Liver (tissue), 9 donors: ENCODE data around the gene CTNNA2. TPM values are rescaled to one million over a fixed set of nuclear protein-coding genes. Genes with fewer than 3 reads are reported as not detected.

Experiments used
- DNase-seq: peaks from one replicate; pipeline ENCODE4 v3.0.0-alpha.2; 2017; ENCODE audit warnings: low spot score
- H3K27ac ChIP-seq, 2 donors: one replicate each; pipeline ENCODE4 v1.7.0; 2013; ENCODE audit warnings: inconsistent platforms in 2 of 2, low read length in 2 of 2, control low read depth in 1 of 2, low read depth in 1 of 2, mild to moderate bottlenecking in 1 of 2
- H3K27me3 ChIP-seq, 4 donors: one replicate each; pipeline versions ENCODE4 v1.6.1 to v1.7.0; 2013; ENCODE audit warnings: low read length in 3 of 4, inconsistent platforms in 1 of 4, mild to moderate bottlenecking in 1 of 4, moderate library complexity in 1 of 4; ENCODE audit not compliant: control insufficient read depth in 4 of 4, insufficient read depth in 4 of 4
- H3K36me3 ChIP-seq, 4 donors: one replicate each; pipeline versions ENCODE4 v1.6.1 to v1.7.0; 2013; ENCODE audit warnings: low read length in 3 of 4, mild to moderate bottlenecking in 3 of 4, low read depth in 1 of 4, moderate library complexity in 1 of 4; ENCODE audit not compliant: control insufficient read depth in 4 of 4, insufficient read depth in 3 of 4
- H3K4me1 ChIP-seq, 4 donors: one replicate each; pipeline versions ENCODE4 v1.6.1 to v1.7.0; 2013; ENCODE audit warnings: low read length in 3 of 4, mild to moderate bottlenecking in 3 of 4, moderate library complexity in 1 of 4; ENCODE audit not compliant: control insufficient read depth in 4 of 4, insufficient read depth in 4 of 4
- H3K4me3 ChIP-seq, 3 donors: one replicate each; pipeline versions ENCODE4 v1.6.1 to v1.7.0; 2013; ENCODE audit warnings: low read length in 3 of 3, control low read depth in 1 of 3, low read depth in 1 of 3, mild to moderate bottlenecking in 1 of 3
- H3K9ac ChIP-seq, 2 donors: one replicate each; pipeline ENCODE4 v1.7.0; 2013; ENCODE audit warnings: low read length in 2 of 2, mild to moderate bottlenecking in 2 of 2, moderate library complexity in 2 of 2, control low read depth in 1 of 2, low read depth in 1 of 2
- H3K9me3 ChIP-seq, 4 donors: one replicate each; pipeline versions ENCODE4 v1.6.1 to v1.7.0; 2013; ENCODE audit warnings: low read length in 3 of 4; ENCODE audit not compliant: control insufficient read depth in 4 of 4
- EGR1 ChIP-seq, 2 donors: IDR thresholded peaks; 2 replicates each; pipeline ENCODE4 v1.6.1; 2016 to 2018; ENCODE audit warnings: antibody characterized with exemption in 2 of 2, low read depth in 2 of 2
- FOXA1 ChIP-seq: IDR thresholded peaks from 2 replicates; pipeline ENCODE4 v1.6.1; 2016; ENCODE audit warnings: antibody characterized with exemption
- FOXA2 ChIP-seq: IDR thresholded peaks from 2 replicates; pipeline ENCODE4 v1.6.1; 2016; ENCODE audit warnings: antibody characterized with exemption
- GABPA ChIP-seq, 2 donors: IDR thresholded peaks in 1 of 2; conservative IDR thresholded peaks in 1 of 2; 2 replicates each; pipeline ENCODE4 v1.6.1; 2016; ENCODE audit warnings: antibody characterized with exemption in 2 of 2, mild to moderate bottlenecking in 1 of 2, moderate library complexity in 1 of 2
- HNF4A ChIP-seq, 2 donors: conservative IDR thresholded peaks; 2 replicates each; pipeline ENCODE4 v1.6.1; 2016; ENCODE audit warnings: antibody characterized with exemption in 2 of 2, mild to moderate bottlenecking in 2 of 2
- HNF4G ChIP-seq: IDR thresholded peaks from 2 replicates; pipeline ENCODE4 v1.6.1; 2016; ENCODE audit warnings: antibody characterized with exemption
- JUND ChIP-seq, 2 donors: IDR thresholded peaks; 2 replicates each; pipeline ENCODE4 v1.6.1; 2016; ENCODE audit warnings: antibody characterized with exemption in 2 of 2
- NR2F2 ChIP-seq: IDR thresholded peaks from 2 replicates; pipeline ENCODE4 v1.6.1; 2016; ENCODE audit warnings: antibody characterized with exemption
- RAD21 ChIP-seq, 2 donors: IDR thresholded peaks; 2 replicates each; pipeline ENCODE4 v1.6.1; 2016; ENCODE audit warnings: antibody characterized with exemption in 2 of 2, mild to moderate bottlenecking in 2 of 2
- RXRA ChIP-seq, 2 donors: IDR thresholded peaks; 2 replicates each; pipeline ENCODE4 v1.6.1; 2017 to 2018; ENCODE audit warnings: antibody characterized with exemption in 2 of 2, mild to moderate bottlenecking in 1 of 2
- SP1 ChIP-seq: IDR thresholded peaks from 2 replicates; pipeline ENCODE4 v1.6.1; 2018; ENCODE audit warnings: antibody characterized with exemption, mild to moderate bottlenecking
- TAF1 ChIP-seq: conservative IDR thresholded peaks from 2 replicates; pipeline ENCODE4 v1.6.1; 2016; ENCODE audit warnings: antibody characterized with exemption, mild to moderate bottlenecking
- YY1 ChIP-seq: IDR thresholded peaks from 2 replicates; pipeline ENCODE4 v1.6.1; 2016; ENCODE audit warnings: antibody characterized with exemption, mild to moderate bottlenecking
- WGBS: extraction: QIAGEN DNeasy Blood & Tissue Kit; methylation state at CpG from one replicate; pipeline ENCODE4 v1.1.7; 2013; 5-methylcytosine and 5-hydroxymethylcytosine counted together
- polyA plus RNA-seq, 2 donors: library from polyadenylated mRNA; stranded (reverse) in 1 of 2; unstranded in 1 of 2; fragments of 200-250 nt in 1 of 2; fragments of >200 nt in 1 of 2; fragmentation: Nextera tagmentation in 1 of 2; extraction: Ambion mirVana in 1 of 2; gene quantifications; one replicate each; pipeline versions ENCODE4 v1.2.1 to v1.2.3, GENCODE V29; 2013 to 2015
- total RNA-seq, 2 donors: library from RNA; depleted of rRNA; stranded (reverse); fragments of >200 nt; gene quantifications; one replicate each; pipeline ENCODE4 v1.2.3, GENCODE V29; 2014
- TF ChIP-seq, protein P1 (sequence below): IDR thresholded peaks from 2 replicates; pipeline ENCODE4 v1.6.1; 2016; ENCODE audit warnings: antibody characterized with exemption
- TF ChIP-seq, protein P2 (sequence below): IDR thresholded peaks from 2 replicates; pipeline ENCODE4 v1.6.1; 2016; ENCODE audit warnings: antibody characterized with exemption, mild to moderate bottlenecking
- TF ChIP-seq, protein P3 (sequence below): IDR thresholded peaks from 2 replicates; pipeline ENCODE4 v1.6.1; 2016; ENCODE audit warnings: antibody characterized with exemption
- TF ChIP-seq, protein P4 (sequence below): fragments of 150-350 bp; IDR thresholded peaks from 2 replicates; pipeline ENCODE4 v1.5.1; 2017; ENCODE audit warnings: improper control_type of control experiment, low read depth, low read length; ENCODE audit not compliant: missing input control
- TF ChIP-seq, protein P5 (sequence below): IDR thresholded peaks from 2 replicates; pipeline ENCODE4 v1.6.1; 2016; ENCODE audit warnings: antibody characterized with exemption
- donor health status: healthy.
- donor health status: healthy.
- donor health status: healthy.
- donor health status: healthy.
- donor health status: healthy.

Gene CTNNA2
- total and polyA plus RNA-seq, 4 donors, result 0.05 TPM; not detected in 3

DNA sequence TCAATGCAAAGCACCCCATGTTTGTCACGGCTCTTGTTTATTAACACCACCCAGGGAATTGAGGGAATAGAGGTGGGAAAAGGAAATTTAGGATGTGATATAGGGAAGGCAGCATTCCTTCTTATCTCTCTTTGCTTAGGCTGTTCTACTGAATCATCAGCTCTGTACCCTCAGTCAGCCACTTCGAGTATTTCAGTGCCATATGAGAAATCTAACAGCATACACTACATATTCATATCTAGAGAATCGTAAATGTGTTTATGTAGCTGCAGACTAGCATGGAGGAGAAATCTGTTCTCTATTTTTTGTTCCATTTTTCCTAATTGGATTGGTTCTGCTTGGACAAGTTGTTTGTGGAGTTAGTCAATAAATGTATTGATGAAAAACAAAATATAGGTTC, 187.8 kb downstream of the CTNNA2 start:
- DNase-seq, result no peak
- no peak overlapping the region for H3K4me3 ChIP-seq
- no peaks in the 10 kb centered on the region for H3K36me3 ChIP-seq
- 55% methylated on average over 3 of the region's 3 CpGs for WGBS
- no peaks in the 10 kb centered on the region for H3K9me3 ChIP-seq
- no peaks in the 10 kb centered on the region for H3K4me1 ChIP-seq
- no peak overlapping the region for H3K27ac ChIP-seq
- no peak overlapping the region for H3K9ac ChIP-seq
- no peaks in the 10 kb centered on the region for H3K27me3 ChIP-seq
- no peak for TF ChIP-seq TAF1
- no peak for TF ChIP-seq SP1
- no peak for TF ChIP-seq RAD21 (IDR thresholded peaks at IDR 0.05)
- no peak for TF ChIP-seq NR2F2
- no peak for TF ChIP-seq GABPA (IDR thresholded peaks at IDR 0.05 in 1 of 2, conservative IDR thresholded peaks at IDR 0.05 in 1 of 2)
- TF ChIP-seq, protein P1, sequence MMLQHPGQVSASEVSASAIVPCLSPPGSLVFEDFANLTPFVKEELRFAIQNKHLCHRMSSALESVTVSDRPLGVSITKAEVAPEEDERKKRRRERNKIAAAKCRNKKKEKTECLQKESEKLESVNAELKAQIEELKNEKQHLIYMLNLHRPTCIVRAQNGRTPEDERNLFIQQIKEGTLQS, result no peak
- TF ChIP-seq YY1, result no peak
- TF ChIP-seq, protein P2, sequence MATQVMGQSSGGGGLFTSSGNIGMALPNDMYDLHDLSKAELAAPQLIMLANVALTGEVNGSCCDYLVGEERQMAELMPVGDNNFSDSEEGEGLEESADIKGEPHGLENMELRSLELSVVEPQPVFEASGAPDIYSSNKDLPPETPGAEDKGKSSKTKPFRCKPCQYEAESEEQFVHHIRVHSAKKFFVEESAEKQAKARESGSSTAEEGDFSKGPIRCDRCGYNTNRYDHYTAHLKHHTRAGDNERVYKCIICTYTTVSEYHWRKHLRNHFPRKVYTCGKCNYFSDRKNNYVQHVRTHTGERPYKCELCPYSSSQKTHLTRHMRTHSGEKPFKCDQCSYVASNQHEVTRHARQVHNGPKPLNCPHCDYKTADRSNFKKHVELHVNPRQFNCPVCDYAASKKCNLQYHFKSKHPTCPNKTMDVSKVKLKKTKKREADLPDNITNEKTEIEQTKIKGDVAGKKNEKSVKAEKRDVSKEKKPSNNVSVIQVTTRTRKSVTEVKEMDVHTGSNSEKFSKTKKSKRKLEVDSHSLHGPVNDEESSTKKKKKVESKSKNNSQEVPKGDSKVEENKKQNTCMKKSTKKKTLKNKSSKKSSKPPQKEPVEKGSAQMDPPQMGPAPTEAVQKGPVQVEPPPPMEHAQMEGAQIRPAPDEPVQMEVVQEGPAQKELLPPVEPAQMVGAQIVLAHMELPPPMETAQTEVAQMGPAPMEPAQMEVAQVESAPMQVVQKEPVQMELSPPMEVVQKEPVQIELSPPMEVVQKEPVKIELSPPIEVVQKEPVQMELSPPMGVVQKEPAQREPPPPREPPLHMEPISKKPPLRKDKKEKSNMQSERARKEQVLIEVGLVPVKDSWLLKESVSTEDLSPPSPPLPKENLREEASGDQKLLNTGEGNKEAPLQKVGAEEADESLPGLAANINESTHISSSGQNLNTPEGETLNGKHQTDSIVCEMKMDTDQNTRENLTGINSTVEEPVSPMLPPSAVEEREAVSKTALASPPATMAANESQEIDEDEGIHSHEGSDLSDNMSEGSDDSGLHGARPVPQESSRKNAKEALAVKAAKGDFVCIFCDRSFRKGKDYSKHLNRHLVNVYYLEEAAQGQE, result no peak
- TF ChIP-seq, protein P3, sequence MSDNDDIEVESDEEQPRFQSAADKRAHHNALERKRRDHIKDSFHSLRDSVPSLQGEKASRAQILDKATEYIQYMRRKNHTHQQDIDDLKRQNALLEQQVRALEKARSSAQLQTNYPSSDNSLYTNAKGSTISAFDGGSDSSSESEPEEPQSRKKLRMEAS, result no peak
- TF ChIP-seq HNF4G, result no peak
- TF ChIP-seq, protein P4, sequence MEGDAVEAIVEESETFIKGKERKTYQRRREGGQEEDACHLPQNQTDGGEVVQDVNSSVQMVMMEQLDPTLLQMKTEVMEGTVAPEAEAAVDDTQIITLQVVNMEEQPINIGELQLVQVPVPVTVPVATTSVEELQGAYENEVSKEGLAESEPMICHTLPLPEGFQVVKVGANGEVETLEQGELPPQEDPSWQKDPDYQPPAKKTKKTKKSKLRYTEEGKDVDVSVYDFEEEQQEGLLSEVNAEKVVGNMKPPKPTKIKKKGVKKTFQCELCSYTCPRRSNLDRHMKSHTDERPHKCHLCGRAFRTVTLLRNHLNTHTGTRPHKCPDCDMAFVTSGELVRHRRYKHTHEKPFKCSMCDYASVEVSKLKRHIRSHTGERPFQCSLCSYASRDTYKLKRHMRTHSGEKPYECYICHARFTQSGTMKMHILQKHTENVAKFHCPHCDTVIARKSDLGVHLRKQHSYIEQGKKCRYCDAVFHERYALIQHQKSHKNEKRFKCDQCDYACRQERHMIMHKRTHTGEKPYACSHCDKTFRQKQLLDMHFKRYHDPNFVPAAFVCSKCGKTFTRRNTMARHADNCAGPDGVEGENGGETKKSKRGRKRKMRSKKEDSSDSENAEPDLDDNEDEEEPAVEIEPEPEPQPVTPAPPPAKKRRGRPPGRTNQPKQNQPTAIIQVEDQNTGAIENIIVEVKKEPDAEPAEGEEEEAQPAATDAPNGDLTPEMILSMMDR, result no peak
- TF ChIP-seq FOXA1, result no peak
- TF ChIP-seq FOXA2, result no peak
- no peak for TF ChIP-seq JUND (IDR thresholded peaks at IDR 0.05)
- no peak for TF ChIP-seq EGR1 (IDR thresholded peaks at IDR 0.05; ENCODE audit: low read depth in 2 of 2)
- TF ChIP-seq RXRA (IDR thresholded peaks at IDR 0.05), result no peak

DNA sequence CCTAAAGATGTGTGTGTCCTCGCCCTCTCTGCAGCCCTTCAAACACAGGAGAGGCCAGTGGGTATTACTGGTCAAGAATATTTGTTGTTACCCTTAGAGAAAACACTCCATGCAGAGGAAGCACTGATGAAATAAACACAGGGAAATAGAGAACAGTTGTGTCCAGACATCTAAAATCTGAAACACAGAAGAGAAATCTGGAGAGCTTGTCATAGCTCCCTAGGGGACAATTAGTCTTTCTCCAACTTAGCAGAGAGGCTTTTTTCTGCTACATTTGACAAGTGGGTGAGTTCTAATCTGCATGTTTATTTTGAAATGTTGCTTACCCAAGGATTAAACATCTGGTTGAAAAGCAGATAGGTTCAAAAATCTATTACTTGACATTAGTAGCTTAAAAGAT, 190.1 kb downstream of the CTNNA2 start:
- DNase-seq, result no peak
- Histone ChIP-seq H3K4me1 (no peaks in the 10 kb centered on the region), H3K27me3 (no peaks in the 10 kb centered on the region), H3K4me3 (no peak overlapping the region), H3K27ac (no peak overlapping the region), H3K36me3 (no peaks in the 10 kb centered on the region), H3K9ac (no peak overlapping the region), H3K9me3 (no peaks in the 10 kb centered on the region)
- 41% methylated on average over 1 of the region's 1 CpG for WGBS
- no peak for TF ChIP-seq NR2F2
- TF ChIP-seq, protein P1, result no peak
- TF ChIP-seq, protein P3, result no peak
- no peak for TF ChIP-seq GABPA (IDR thresholded peaks at IDR 0.05 in 1 of 2, conservative IDR thresholded peaks at IDR 0.05 in 1 of 2)
- no peak for TF ChIP-seq SP1
- no peak for TF ChIP-seq EGR1 (IDR thresholded peaks at IDR 0.05; ENCODE audit: low read depth in 2 of 2)
- no peak for TF ChIP-seq HNF4A (conservative IDR thresholded peaks at IDR 0.05)
- TF ChIP-seq, protein P5, sequence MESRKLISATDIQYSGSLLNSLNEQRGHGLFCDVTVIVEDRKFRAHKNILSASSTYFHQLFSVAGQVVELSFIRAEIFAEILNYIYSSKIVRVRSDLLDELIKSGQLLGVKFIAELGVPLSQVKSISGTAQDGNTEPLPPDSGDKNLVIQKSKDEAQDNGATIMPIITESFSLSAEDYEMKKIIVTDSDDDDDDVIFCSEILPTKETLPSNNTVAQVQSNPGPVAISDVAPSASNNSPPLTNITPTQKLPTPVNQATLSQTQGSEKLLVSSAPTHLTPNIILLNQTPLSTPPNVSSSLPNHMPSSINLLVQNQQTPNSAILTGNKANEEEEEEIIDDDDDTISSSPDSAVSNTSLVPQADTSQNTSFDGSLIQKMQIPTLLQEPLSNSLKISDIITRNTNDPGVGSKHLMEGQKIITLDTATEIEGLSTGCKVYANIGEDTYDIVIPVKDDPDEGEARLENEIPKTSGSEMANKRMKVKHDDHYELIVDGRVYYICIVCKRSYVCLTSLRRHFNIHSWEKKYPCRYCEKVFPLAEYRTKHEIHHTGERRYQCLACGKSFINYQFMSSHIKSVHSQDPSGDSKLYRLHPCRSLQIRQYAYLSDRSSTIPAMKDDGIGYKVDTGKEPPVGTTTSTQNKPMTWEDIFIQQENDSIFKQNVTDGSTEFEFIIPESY, result no peak
- no peak for TF ChIP-seq RXRA (IDR thresholded peaks at IDR 0.05)
- TF ChIP-seq, protein P4, result no peak
- no peak for TF ChIP-seq FOXA1
